Coronary artery (tissue), 2 donors: ENCODE data around the gene PNPLA7.

Experiments
- DNase-seq: peaks from one replicate; pipeline ENCODE4 v3.0.0-alpha.2; 2017; ENCODE audit warnings: low spot score
- H3K27ac ChIP-seq, 2 donors: fragments of 200-600 bp; sonication (generic); one replicate each; pipeline ENCODE4 v1.5.1; 2016 to 2019
- H3K4me3 ChIP-seq: fragments of 200-600 bp; sonication (generic); 2 replicates; pipeline ENCODE4 v1.5.1; 2016; ENCODE audit warnings: mild to moderate bottlenecking, moderate library complexity
- TF ChIP-seq, protein P1 (sequence below): fragments of 200-600 bp; sonication (generic); IDR thresholded peaks from one replicate; pipeline ENCODE4 v1.5.1; 2019; ENCODE audit warnings: antibody characterized with exemption

PNPLA7 gene

DNA sequence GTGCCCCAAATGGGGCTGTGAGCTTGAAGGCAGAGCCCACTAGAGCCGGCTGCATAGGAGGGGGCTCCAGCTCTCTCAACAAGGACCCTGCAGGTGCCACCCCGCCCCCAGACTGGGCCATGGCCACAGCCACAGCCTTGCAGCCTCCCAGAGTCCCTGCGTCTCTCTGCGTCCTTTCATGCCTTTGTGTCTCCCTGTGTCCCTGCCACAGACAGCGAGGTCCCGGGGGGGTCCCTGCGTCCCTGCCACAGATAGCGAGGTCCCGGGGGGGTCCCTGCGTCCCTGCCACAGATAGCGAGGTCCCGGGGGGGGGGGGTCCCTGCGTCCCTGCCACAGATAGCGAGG, 120.7 kb downstream of the PNPLA7 start:
- no peak overlapping the region for H3K4me3 ChIP-seq
- no peak for DNase-seq
- H3K27ac ChIP-seq = no peak overlapping the region
- TF ChIP-seq, protein P1, sequence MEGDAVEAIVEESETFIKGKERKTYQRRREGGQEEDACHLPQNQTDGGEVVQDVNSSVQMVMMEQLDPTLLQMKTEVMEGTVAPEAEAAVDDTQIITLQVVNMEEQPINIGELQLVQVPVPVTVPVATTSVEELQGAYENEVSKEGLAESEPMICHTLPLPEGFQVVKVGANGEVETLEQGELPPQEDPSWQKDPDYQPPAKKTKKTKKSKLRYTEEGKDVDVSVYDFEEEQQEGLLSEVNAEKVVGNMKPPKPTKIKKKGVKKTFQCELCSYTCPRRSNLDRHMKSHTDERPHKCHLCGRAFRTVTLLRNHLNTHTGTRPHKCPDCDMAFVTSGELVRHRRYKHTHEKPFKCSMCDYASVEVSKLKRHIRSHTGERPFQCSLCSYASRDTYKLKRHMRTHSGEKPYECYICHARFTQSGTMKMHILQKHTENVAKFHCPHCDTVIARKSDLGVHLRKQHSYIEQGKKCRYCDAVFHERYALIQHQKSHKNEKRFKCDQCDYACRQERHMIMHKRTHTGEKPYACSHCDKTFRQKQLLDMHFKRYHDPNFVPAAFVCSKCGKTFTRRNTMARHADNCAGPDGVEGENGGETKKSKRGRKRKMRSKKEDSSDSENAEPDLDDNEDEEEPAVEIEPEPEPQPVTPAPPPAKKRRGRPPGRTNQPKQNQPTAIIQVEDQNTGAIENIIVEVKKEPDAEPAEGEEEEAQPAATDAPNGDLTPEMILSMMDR = no peak

- TF ChIP-seq, protein P1 = no peak
- Histone ChIP-seq H3K4me3 (no peak overlapping the region), H3K27ac (no peak overlapping the region)
- no peak for DNase-seq
Observed at GRCh38 chr9:137428841-137429545, 121.2 kb downstream of the PNPLA7 start.

DNA sequence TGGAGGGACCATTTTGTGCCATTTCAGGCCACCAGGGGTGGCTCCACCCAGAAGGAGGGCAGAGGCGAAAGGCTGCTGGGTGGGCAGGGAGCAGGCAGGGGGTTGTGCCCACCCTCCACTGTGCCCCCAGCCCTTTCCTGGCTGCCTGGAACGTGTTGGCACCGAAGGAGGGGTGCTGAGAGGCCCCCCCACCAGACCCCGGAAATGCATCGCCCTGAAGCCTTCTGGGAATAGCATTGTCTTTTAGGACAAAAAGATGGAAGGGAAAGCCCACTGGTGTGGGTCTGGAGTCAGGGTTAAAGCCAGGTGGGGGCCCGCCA, 121.9 kb downstream of the PNPLA7 start:
- TF ChIP-seq, protein P1 = no peak
- no peak overlapping the region for H3K27ac ChIP-seq
- DNase-seq = no peak
- no peak overlapping the region for H3K4me3 ChIP-seq

DNA sequence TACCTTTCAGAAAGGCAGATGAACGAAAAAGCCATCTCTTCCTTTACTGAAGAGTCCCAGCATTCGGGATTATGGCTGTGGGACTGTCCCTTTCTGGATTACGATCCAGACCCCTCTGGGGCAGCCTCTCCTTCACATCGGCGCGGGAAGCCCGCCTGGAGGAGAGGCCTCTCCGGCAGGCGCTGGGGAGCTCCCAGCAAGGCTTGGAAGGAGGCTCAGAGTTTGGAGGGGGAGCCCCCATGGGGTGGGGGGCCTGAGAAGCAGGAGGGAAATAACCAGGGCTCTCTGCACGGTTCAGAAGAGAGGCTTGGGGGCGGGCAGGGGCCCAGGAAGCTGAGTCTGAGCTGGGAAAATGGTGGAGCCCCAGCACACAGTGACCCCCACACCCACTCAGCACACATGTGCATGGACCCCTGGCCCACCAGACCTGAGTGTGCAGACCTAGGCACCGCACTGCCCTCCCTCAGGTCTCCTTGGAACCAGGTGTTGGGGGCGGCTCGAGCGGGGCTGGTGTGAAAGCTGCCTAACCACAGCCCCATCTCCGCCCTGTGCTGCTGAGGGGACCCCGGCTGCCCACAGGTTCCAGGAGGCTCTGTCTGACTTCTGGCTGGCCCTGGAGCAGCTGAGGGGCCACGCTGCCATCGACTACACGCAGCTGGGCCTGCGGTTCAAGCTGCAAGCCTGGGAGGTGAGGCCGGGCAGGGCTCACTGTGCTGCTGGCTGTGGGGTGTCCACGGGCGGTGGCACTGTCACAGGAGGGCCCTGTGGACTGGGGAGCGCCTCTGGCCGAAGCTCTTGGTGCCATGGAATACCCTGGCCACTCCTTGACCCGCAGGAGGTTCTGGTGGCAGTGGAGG, 122.5 kb downstream of the PNPLA7 start:
- TF ChIP-seq, protein P1 = no peak
- DNase-seq = no peak
- H3K4me3 ChIP-seq = no peak overlapping the region
- H3K27ac ChIP-seq = no peak overlapping the region

DNA sequence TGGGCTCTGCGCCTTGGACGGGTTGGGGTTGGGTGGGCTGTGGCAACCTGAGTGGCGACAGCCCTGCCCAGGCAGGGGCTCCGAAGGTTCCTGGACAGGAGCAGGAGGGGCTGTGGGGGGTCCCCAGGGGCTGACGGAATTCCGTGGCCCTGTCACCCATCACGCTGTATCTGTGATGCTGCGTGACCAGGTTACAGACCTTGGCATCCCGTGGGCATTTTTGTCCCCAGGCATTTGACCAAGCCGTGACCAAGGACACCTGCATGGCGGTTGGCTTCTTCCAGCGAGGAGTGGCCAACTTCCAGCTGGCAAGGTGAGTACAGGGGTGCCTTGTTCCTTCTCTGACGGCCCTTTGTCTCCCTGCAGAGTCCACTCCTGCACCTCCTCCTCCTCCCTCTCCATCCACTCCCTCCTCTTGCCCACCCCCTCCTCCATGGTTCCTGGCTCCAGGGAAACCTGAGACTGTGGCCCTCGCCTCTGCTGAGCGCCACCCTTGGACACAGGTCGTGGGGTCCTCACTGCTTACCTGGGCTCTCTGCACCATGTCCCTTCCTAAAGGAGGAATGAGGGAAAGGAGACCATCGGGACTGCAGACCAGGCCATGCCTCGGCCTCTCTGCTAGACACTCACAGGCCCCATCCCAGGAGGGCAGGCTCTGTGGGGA, 124.1 kb downstream of the PNPLA7 start:
- TF ChIP-seq, protein P1 = no peak
- H3K27ac ChIP-seq = no peak overlapping the region
- DNase-seq = no peak
- H3K4me3 ChIP-seq = no peak overlapping the region

GRCh38 chr9:137423514-137424291, 126.5 kb downstream of the PNPLA7 start:
- peak overlapping the region; percentile 95 for H3K4me3 ChIP-seq
- TF ChIP-seq, protein P1 = no peak
- DNase-seq = no peak
- peak overlapping the region; percentile 71 to 87 for H3K27ac ChIP-seq
